OCI-LY7 (cell line): ENCODE results near the gene SIRT3. TPM values are rescaled to one million over a fixed set of nuclear protein-coding genes. Genes with fewer than 3 reads are reported as not detected.

Experiments
- BruUV-seq: library from RNA; stranded (reverse); fragments of 400-500 nt; replicated peaks from 2 replicates; lab custom pipeline; 2021; lab: Mats Ljungman, UMichigan
- CTCF ChIA-PET: fragments of 300-600 bp; sonication (Branson Sonifier 250); formaldehyde crosslinking; loops from one replicate; lab custom pipeline; 2022; ENCODE audit warnings: antibody characterized with exemption; ENCODE audit not compliant: unreplicated experiment; lab: Charles Lee
- POLR2A ChIA-PET: fragments of 300-600 bp; sonication (Branson Sonifier 250); formaldehyde crosslinking; loops from one replicate; lab custom pipeline; 2022; ENCODE audit warnings: antibody characterized with exemption; lab: Charles Lee
- DNase-seq: peaks from one replicate; pipeline ENCODE4 v3.0.0-alpha.2; 2015; ENCODE audit warnings: low spot score
- H2AFZ ChIP-seq: fragments of 200-600 bp; sonication (generic), shearing (Covaris generic); 2 replicates; pipeline ENCODE4 v1.6.1; 2014; ENCODE audit warnings: mild to moderate bottlenecking, antibody characterized with exemption, low read length, moderate library complexity
- H3K27ac ChIP-seq: fragments of 200-600 bp; sonication (generic); 2 replicates; pipeline ENCODE4 v1.5.1; 2014; ENCODE audit warnings: mixed run types, low read depth, mild to moderate bottlenecking, moderate library complexity, low read length, inconsistent platforms; ENCODE audit not compliant: poor library complexity, severe bottlenecking
- H3K36me3 ChIP-seq: fragments of 200-600 bp; sonication (generic); 2 replicates; pipeline ENCODE4 v1.6.1; 2014; ENCODE audit warnings: mild to moderate bottlenecking, antibody characterized with exemption, low read length, moderate library complexity, mixed read lengths; ENCODE audit not compliant: insufficient read depth
- H3K4me1 ChIP-seq: fragments of 200-600 bp; sonication (generic); 2 replicates; pipeline ENCODE4 v1.5.1; 2014; ENCODE audit warnings: mild to moderate bottlenecking, low read length; ENCODE audit not compliant: insufficient read depth, poor library complexity, severe bottlenecking
- H3K4me2 ChIP-seq: fragments of 200-600 bp; sonication (generic); 2 replicates; pipeline ENCODE4 v1.6.1; 2014; ENCODE audit warnings: mild to moderate bottlenecking, low read length
- H3K4me3 ChIP-seq: fragments of 200-600 bp; sonication (generic); 2 replicates; pipeline ENCODE4 v1.5.1; 2014; ENCODE audit warnings: mild to moderate bottlenecking, low read depth, low read length; ENCODE audit not compliant: poor library complexity, severe bottlenecking
- H3K79me2 ChIP-seq: fragments of 200-600 bp; sonication (generic); 2 replicates; pipeline ENCODE4 v1.6.1; 2016; ENCODE audit warnings: low read depth, mild to moderate bottlenecking, low read length, moderate library complexity, mixed read lengths; ENCODE audit not compliant: insufficient read depth
- H3K9me2 ChIP-seq: fragments of 200-600 bp; sonication (generic); 2 replicates; pipeline ENCODE4 v1.6.1; 2016; ENCODE audit warnings: mild to moderate bottlenecking, low read length, mixed read lengths; ENCODE audit not compliant: insufficient read depth
- H3K9me3 ChIP-seq: fragments of 200-600 bp; sonication (generic); 2 replicates; pipeline ENCODE4 v1.6.1; 2014; ENCODE audit warnings: mild to moderate bottlenecking, mixed run types, low read length, mixed read lengths
- H4K20me1 ChIP-seq: fragments of 200-600 bp; sonication (generic); 2 replicates; pipeline ENCODE4 v1.6.1; 2014; ENCODE audit warnings: mild to moderate bottlenecking, antibody characterized with exemption, low read length, moderate library complexity, mixed read lengths; ENCODE audit not compliant: insufficient read depth
- CTCF ChIP-seq: fragments of 200-600 bp; sonication (generic); conservative IDR thresholded peaks from 2 replicates; pipeline ENCODE4 v1.5.1; 2014; ENCODE audit warnings: mild to moderate bottlenecking, antibody characterized with exemption, low read length, moderate library complexity, mixed read lengths
- EZH2phosphoT487 ChIP-seq: fragments of 200-600 bp; sonication (generic); IDR thresholded peaks from 2 replicates; pipeline ENCODE4 v1.6.1; 2018; ENCODE audit warnings: low read depth, borderline replicate concordance, mild to moderate bottlenecking, mixed run types, antibody characterized with exemption, low read length, moderate library complexity, mixed read lengths
- intact Hi-C: fragments of 100-400 bp; cut with micrococcal nuclease; formaldehyde crosslinking; loops from one replicate; pipeline ENCODE4 v1.10.0; 2022; ENCODE audit not compliant: unreplicated experiment
- total RNA-seq, 2 experiments: library from RNA; depleted of rRNA in 1 of 2; stranded (reverse); fragments of >200 nt in 1 of 2; shearing (Covaris generic) in 1 of 2; gene quantifications; 2 replicates each; pipeline ENCODE4 v1.2.3, GENCODE V29; 2014 to 2022

SIRT3 gene
- total RNA-seq, 2 experiments from 2014 or later: 8.5 to 21.0 TPM

GRCh38 chr11:281486-282161 lies 45.5 kb upstream of the SIRT3 start:
- no peak overlapping the region for H3K27ac ChIP-seq
- CTCF ChIA-PET: no interaction called here

GRCh38 chr11:280706-281485 lies 44.8 kb upstream of the SIRT3 start:
- BruUV-seq: no TSS peak
- H3K79me2 ChIP-seq: no peaks in the 10 kb centered on the region
- ChIA-PET CTCF (no interaction called here), POLR2A (no interaction called here)
- no peak overlapping the region for H3K27ac ChIP-seq
- no peak for DNase-seq
- TF ChIP-seq CTCF (no peak), EZH2phosphoT487 (no peak)
- no peaks in the 10 kb centered on the region for H3K36me3 ChIP-seq
- no peak overlapping the region for H2AFZ ChIP-seq
- no peak overlapping the region for H3K4me2 ChIP-seq
- H3K4me3 ChIP-seq: no peak overlapping the region
- H3K9me3 ChIP-seq: peaks cover 6% of the 10 kb centered on the region; the same call in 1 of the 2 replicates
- no peaks in the 10 kb centered on the region for H3K4me1 ChIP-seq
- intact Hi-C loops: no loop called here
- H3K9me2 ChIP-seq: no peaks in the 10 kb centered on the region
- H4K20me1 ChIP-seq: no peaks in the 10 kb centered on the region

More at GRCh38 chr11:281486-282161, 45.5 kb upstream of the SIRT3 start:
- DNase-seq: no peak
- no TSS peak for BruUV-seq
- Histone ChIP-seq H3K9me2 (no peaks in the 10 kb centered on the region), H3K4me2 (no peak overlapping the region), H2AFZ (no peak overlapping the region), H3K36me3 (no peaks in the 10 kb centered on the region), H3K9me3 (no peaks in the 10 kb centered on the region), H4K20me1 (no peaks in the 10 kb centered on the region), H3K4me3 (no peak overlapping the region), H3K79me2 (no peaks in the 10 kb centered on the region), H3K4me1 (no peaks in the 10 kb centered on the region)
- POLR2A ChIA-PET: no interaction called here
- intact Hi-C loops: no loop called here
- TF ChIP-seq CTCF (no peak), EZH2phosphoT487 (no peak)
